ENCODE results near the gene ARHGEF1. TPM values are rescaled to one million over a fixed set of nuclear protein-coding genes. Genes with fewer than 3 reads are reported as not detected.

ARHGEF1 gene
- total RNA-seq, 4 donors from 2014 or later, result 12.1 to 21.6 (median 15.5) TPM

GRCh38 chr19:41861116-41861768 is 21.7 kb upstream of the ARHGEF1 start:
- ATAC-seq, result no peak
- Histone ChIP-seq H3K36me3 (peaks cover 0 to 45% of the 10 kb centered on the region in 2 donors), H3K9me3 (no peaks in the 10 kb centered on the region), H3K4me1 (peaks cover 26 to 37% of the 10 kb centered on the region in 2 donors), H3K27me3 (no peaks in the 10 kb centered on the region), H3K4me3 (peak overlapping the region; percentile 70 to 94 (median 92)), H3K27ac (peak overlapping the region; percentile 86 to 100 (median 98))
- intact Hi-C loops (cut with DNase I; ENCODE audit: low total_unique reads) (loop anchor here (5.0 to 10.0 kb wide), 3 partner anchors 216 to 464 kb away; partner anchors contain the start of genes DEDD2, MEGF8 and ZNF574), in situ Hi-C loops (cut with MboI; ENCODE audit: low sequenced_read_pairs in 4 of 4) (loop anchor here in 2 of 4 donors (5.0 to 10.0 kb wide), 2 partner anchors 81 to 94 kb away; partner anchors contain the start of gene RABAC1 (in 1 of the 2))
- DNase-seq, result no peak
- no peak for TF ChIP-seq CTCF (IDR thresholded peaks at IDR 0.05 in 4 of 5, conservative IDR thresholded peaks at IDR 0.05 in 1 of 5)

- ATAC-seq, result no peak
- in situ Hi-C loops (cut with MboI; ENCODE audit: low sequenced_read_pairs in 4 of 4), result loop anchor here in 2 of 4 donors (5.0 to 10.0 kb wide), 2 partner anchors 80 to 93 kb away; partner anchors contain the start of gene RABAC1 (in 1 of the 2)
- peaks cover 26 to 37% of the 10 kb centered on the region in 2 donors for H3K4me1 ChIP-seq
- intact Hi-C loops (cut with DNase I; ENCODE audit: low total_unique reads), result loop anchor here (5.0 to 10.0 kb wide), 3 partner anchors 215 to 463 kb away; partner anchors contain the start of genes DEDD2, MEGF8 and ZNF574
- H3K9me3 ChIP-seq, result no peaks in the 10 kb centered on the region
- peak overlapping the region in 2 of 4 donors; percentile 86 to 97 for H3K27ac ChIP-seq
- no peak for DNase-seq
- H3K27me3 ChIP-seq, result no peaks in the 10 kb centered on the region
- H3K36me3 ChIP-seq, result peaks cover 0 to 45% of the 10 kb centered on the region in 2 donors
- no peak for TF ChIP-seq CTCF (IDR thresholded peaks at IDR 0.05 in 4 of 5, conservative IDR thresholded peaks at IDR 0.05 in 1 of 5)
- TF ChIP-seq POLR2A (IDR thresholded peaks at IDR 0.05), result no peak
- H3K4me3 ChIP-seq, result peak overlapping the region in 1 of 4 donors; percentile 70
Observed at GRCh38 chr19:41861846-41862245, 21.1 kb upstream of the ARHGEF1 start.

- intact Hi-C loops (cut with DNase I; ENCODE audit: low total_unique reads), result loop anchor here (5.0 to 10.0 kb wide), 3 partner anchors 215 to 462 kb away; partner anchors contain the start of genes DEDD2, MEGF8 and ZNF574
- ATAC-seq, result no peak
- Histone ChIP-seq H3K27ac (no peak overlapping the region), H3K4me1 (peaks cover 26 to 37% of the 10 kb centered on the region in 2 donors), H3K4me3 (no peak overlapping the region), H3K9me3 (no peaks in the 10 kb centered on the region), H3K27me3 (no peaks in the 10 kb centered on the region), H3K36me3 (peaks cover 0 to 46% of the 10 kb centered on the region in 2 donors)
- no peak for DNase-seq
- TF ChIP-seq CTCF (IDR thresholded peaks at IDR 0.05 in 4 of 5, conservative IDR thresholded peaks at IDR 0.05 in 1 of 5), result no peak
- in situ Hi-C loops (cut with MboI; ENCODE audit: low sequenced_read_pairs in 4 of 4), result loop anchor here in 2 of 4 donors (5.0 to 10.0 kb wide), 2 partner anchors 80 to 92 kb away; partner anchors contain the start of gene RABAC1 (in 1 of the 2)
Observed at GRCh38 chr19:41862445-41862986, 20.5 kb upstream of the ARHGEF1 start.

GRCh38 chr19:41863209-41863931 is 19.6 kb upstream of the ARHGEF1 start:
- H3K4me1 ChIP-seq, result peaks cover 26 to 37% of the 10 kb centered on the region in 2 donors
- H3K36me3 ChIP-seq, result peaks cover 0 to 55% of the 10 kb centered on the region in 2 donors
- DNase-seq (no peak), ATAC-seq (no peak)
- no peaks in the 10 kb centered on the region for H3K27me3 ChIP-seq
- in situ Hi-C loops (cut with MboI; ENCODE audit: low sequenced_read_pairs in 4 of 4), result loop anchor here in 2 of 4 donors (5.0 to 10.0 kb wide), 2 partner anchors 79 to 91 kb away; partner anchors contain the start of gene RABAC1 (in 1 of the 2)
- no peaks in the 10 kb centered on the region for H3K9me3 ChIP-seq
- no peak overlapping the region for H3K27ac ChIP-seq
- no peak overlapping the region for H3K4me3 ChIP-seq
- TF ChIP-seq POLR2A (IDR thresholded peaks at IDR 0.05) (no peak), CTCF (IDR thresholded peaks at IDR 0.05 in 4 of 5, conservative IDR thresholded peaks at IDR 0.05 in 1 of 5) (no peak)
- intact Hi-C loops (cut with DNase I; ENCODE audit: low total_unique reads), result loop anchor here (5.0 to 10.0 kb wide), 3 partner anchors 214 to 461 kb away; partner anchors contain the start of genes DEDD2, MEGF8 and ZNF574
